GM19372 (cell line): Measurements from ENCODE around the gene CNTN5.
"Not testable (repeated sequence)": the region's sequence is repeated elsewhere in the genome, so short reads cannot be mapped to it uniquely, and the experiment has no call there.

ENCODE experiments used
- ATAC-seq: cut with Tn5 transposase; IDR thresholded peaks from one replicate; pipeline ENCODE4 v1.9.1; 2021; ENCODE audit warnings: mild to moderate bottlenecking, low read depth, moderate library complexity; ENCODE audit not compliant: unreplicated experiment

The CNTN5 gene

DNA sequence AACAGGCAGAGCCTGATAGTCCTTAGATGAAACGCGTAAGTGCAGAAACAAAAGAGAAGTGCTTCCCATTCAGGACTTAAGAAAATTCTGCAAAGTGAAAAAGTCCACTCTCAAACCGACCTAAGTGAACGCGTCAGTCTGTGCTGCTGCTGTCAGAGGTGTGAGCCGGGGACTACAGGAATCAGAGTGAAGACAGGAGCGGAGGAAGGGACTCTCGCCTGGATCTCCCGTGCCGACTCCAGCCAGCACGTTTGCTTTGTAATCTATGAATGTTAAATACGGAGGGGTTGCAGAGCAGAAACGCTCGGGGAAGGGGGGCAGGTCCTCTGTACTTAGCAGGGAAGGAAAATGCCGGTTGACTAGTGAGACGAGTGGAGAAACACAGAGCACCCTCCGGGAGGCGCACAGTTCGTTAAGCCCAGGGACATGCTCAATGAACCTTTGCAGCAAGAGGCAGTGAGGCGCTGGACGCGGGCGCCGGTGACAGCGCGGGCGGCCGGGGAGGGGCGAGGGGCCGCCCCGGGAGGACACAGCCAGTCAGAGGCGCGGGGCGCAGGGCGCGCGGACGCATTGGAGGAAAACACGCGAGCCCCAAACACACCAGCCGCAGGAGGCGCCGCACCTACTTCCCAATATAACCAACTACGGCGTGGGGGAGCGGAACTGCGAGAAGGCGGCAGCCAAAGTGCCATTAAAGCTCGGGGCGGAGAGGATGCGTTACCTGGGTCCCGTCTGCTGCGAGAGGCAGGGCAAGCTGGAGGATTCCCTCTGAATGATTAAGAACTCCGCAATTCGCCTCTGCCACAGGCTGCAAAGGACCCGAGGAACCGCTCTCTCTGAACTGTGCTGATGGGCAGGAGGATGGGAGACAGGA, at the start of gene CNTN5:
Gene CNTN5, plus strand, starts transcription at position 598 of the 874 bp plus-strand sequence.
- ATAC-seq = peak; percentile 65

DNA sequence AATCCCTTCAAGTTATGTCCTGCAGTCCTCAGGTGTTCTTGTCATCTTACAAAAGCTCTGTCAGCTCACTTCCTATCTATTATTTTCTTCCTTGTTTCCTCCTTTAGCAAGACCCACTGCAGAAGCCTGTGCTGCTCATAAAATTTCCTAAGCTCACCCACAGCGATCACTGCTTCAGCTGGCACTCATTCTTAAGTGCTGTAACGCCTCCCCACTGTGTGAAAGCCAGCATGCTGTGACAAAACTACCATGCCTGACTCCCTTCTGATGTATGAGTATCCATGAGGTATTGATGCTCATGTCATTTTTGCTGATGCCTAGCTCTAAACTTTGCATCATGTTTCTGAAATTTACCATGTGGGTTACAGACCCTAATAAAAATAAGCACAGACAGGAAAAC, 41.5 kb upstream of the CNTN5 start:
- no peak for ATAC-seq

- peak; percentile 47 for ATAC-seq
Measured at GRCh38 chr11:99015634-99016454, 4.9 kb upstream of the CNTN5 start.

- no peak for ATAC-seq
Measured at GRCh38 chr11:99019696-99020095, 1.1 kb upstream of the CNTN5 start.

GRCh38 chr11:99037057-99037456, 16.3 kb downstream of the CNTN5 start:
- no peak for ATAC-seq

DNA sequence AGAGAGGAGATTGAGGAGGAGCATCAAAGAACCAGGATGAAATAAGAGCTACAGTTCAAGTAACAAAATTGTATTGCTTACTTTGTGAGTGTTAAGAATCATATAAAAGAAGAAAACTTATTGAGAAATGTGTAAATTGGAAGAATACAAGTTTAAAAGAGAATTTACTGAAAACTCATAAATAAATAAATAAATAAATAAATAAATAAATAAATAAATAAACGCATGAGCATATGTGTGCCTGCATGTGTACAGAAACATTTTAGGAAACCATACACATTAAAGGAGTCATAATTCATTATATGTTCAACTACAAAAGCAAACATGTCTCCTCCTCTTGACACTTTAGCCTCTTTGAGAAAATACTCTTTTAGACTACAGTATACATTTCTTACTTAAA, 42.6 kb downstream of the CNTN5 start:
- no peak for ATAC-seq

DNA sequence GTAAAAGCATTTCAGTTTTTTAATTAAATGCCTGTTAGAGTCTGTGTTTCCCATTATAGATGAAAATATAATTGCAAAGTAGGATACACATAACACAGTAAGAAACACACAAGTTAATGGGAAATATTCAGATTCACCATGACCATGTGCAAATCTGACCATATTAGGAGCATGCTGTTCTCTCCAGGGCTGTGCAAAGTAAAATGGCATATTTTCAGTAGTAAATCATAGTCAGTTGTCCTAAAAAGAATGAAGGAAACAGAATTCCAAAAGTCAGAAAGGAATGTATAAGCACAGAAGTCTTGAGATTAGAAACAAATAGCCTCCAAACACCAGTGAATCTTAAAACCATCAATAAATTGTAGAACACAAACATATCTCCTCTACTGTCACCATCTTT, 44.4 kb downstream of the CNTN5 start:
- ATAC-seq = no peak

- no peak for ATAC-seq
Measured at GRCh38 chr11:99066618-99067317, 46.0 kb downstream of the CNTN5 start.

DNA sequence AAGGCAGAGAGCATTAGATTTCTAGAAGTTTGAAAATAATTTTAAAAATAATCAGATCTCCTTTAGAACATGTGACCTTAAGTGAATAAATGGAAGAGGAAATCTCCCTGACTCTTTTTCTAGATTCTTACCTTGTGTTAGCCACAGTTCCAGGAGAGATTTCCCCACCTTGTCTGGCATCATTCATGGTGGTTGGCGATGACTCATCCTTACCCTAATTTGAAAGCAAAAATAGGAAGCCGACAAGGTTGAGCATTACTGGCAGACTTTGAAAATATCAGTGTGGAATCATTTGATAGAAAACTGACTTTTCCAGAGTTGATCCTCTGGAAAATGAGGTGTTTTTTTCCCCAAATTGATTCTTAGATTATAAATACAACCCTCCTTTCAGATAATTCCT, 48.1 kb downstream of the CNTN5 start:
- ATAC-seq = no peak

- peak; percentile 77 for ATAC-seq
Measured at GRCh38 chr11:99069856-99070444, 49.2 kb downstream of the CNTN5 start.

DNA sequence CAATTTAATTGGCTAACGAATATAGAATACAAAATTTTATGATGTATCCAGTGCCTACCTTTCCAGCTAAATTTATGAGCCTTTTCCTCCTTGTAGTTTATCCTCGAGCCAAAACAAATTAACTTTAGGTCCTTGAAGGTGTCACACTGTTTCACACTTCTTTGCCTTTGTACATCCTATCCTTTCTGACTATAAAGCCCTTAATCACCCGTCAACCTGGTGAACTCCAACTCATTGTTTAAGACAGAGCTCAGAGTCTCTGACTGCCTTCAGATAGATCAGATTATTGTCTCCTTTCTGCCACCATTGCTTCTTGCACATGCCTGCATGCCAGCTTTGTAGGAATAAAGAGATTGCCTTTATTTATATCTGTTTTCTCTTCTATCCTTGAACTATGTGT, 58.8 kb downstream of the CNTN5 start:
- ATAC-seq = no peak

DNA sequence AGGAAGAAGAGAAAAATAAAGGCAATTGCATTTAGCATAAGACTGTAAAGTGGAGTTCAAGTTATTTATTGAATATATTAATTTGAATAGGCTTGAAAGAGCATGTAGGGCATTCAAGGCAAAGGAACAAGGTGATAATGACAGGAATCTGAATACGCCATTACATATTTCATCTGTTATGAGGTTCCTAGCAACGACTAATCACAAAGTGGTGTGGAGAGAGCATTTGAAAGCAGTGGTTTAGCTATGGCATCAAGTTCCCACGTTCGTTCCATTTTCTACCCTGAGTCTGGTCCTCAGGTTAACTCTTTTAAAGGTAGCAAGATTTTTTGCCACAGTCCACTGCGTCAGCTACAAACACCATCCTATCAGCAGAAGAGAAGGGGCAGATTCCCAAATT, 59.4 kb downstream of the CNTN5 start:
- no peak for ATAC-seq

GRCh38 chr11:99098258-99098657, 77.5 kb downstream of the CNTN5 start:
- no peak for ATAC-seq

GRCh38 chr11:99098751-99099150, 78.0 kb downstream of the CNTN5 start:
- peak; percentile 90 for ATAC-seq

- no peak for ATAC-seq
Measured at GRCh38 chr11:99117603-99118002, 96.9 kb downstream of the CNTN5 start.

GRCh38 chr11:99133862-99134261, 113.1 kb downstream of the CNTN5 start:
- not testable (repeated sequence) for ATAC-seq

- no peak for ATAC-seq
Measured at GRCh38 chr11:99135508-99135907, 114.8 kb downstream of the CNTN5 start.

GRCh38 chr11:99142237-99142636, 121.5 kb downstream of the CNTN5 start:
- ATAC-seq = no peak

DNA sequence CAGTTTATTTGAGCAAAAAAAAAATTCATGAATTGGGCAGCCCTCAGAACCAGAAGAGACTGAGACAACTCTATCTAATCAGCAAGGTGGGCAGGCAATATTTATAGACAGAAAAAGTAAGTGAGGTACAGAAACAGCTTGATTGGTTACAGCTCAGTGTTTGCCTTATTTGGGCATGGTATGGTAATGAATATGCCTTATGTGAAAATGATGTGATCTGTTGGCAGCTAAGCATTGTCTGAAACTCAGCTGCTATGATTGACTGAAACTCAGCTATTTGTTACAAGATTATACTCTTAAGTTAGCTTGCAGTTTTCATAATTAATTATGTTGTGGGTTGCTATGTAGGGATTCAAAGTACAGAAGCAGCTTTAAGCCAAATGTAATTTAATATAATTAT, 127.6 kb downstream of the CNTN5 start:
- ATAC-seq = no peak

- ATAC-seq = no peak
Measured at GRCh38 chr11:99154277-99154676, 133.5 kb downstream of the CNTN5 start.

DNA sequence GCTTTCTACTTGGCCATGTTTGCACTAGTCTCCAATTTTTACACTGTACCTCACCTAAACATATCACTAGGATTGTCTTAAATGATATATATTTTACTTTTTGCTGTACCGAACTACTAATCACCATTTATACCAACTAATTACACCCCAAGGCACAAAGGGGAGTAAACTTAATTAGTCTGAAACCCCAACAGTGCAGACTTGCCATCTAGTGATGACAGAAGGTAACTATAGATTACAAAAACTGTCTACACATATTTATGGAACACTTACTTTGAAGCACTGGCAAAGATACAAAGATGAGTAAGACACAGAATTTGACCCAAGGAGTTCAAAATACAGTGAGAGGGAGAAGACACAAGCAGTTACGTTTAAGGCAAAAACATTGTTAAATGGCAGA, 139.7 kb downstream of the CNTN5 start:
- ATAC-seq = no peak
